HG03108 (cell line): Measurements from ENCODE around the gene ZNF362.

Experiments used
- ATAC-seq: cut with Tn5 transposase; IDR thresholded peaks from one replicate; pipeline ENCODE4 v1.9.1; 2021; ENCODE audit warnings: moderate library complexity; ENCODE audit not compliant: unreplicated experiment

Gene ZNF362

DNA sequence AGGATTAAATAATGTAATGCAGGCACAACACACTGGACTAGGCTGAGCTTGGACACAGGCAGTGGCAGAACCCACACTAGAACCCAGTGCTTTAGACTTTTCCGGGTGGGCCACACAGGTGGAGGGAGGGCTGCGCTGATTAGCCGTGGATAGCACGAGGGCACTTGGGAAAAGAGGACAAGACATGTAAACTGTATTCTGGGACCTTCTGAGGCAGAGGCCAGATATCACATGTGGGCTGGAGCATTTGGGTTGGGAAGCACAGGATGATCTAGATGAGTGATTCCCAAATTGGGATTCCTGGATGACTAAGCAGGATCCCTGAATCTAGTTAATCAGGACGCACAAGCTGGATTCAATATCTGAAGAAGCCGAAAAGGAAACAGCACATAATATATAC lies 84.9 kb downstream of the ZNF362 start:
- ATAC-seq, result no peak

GRCh38 chr1:33342041-33342723 lies 85.9 kb downstream of the ZNF362 start:
- ATAC-seq, result no peak

GRCh38 chr1:33343539-33343938 lies 87.2 kb downstream of the ZNF362 start:
- no peak for ATAC-seq

DNA sequence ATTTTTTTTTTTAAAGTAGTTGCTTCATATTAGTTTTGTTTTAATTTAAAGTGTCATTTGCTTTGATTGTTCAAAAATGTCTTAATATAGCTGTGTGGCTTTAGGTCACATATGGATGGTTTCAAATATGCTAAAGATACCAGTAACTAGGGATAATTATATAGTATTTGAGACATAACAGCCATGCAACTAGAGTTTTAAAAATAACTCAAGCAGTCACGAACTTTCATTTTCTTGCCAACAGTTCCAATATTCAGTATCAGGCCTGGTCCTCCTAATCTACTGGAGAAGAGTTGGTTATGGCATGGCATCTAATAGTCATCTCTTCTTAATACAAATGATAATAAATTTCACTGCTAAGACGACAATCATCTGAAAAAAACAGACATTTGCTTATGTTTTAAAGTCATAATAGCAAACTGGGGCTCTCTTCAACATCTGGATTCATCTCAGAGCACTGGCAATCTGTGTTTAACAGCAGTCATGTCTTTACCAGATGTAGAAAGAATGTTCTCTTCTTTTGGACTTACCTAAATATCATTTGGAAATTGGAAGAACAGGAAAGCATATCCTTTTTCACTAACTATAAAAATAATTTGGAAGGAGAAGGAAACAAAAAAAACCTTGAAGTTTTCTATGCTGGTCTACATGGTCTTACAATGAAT lies 88.7 kb downstream of the ZNF362 start:
- no peak for ATAC-seq

- no peak for ATAC-seq
Measured at GRCh38 chr1:33346533-33346926, 90.2 kb downstream of the ZNF362 start.

DNA sequence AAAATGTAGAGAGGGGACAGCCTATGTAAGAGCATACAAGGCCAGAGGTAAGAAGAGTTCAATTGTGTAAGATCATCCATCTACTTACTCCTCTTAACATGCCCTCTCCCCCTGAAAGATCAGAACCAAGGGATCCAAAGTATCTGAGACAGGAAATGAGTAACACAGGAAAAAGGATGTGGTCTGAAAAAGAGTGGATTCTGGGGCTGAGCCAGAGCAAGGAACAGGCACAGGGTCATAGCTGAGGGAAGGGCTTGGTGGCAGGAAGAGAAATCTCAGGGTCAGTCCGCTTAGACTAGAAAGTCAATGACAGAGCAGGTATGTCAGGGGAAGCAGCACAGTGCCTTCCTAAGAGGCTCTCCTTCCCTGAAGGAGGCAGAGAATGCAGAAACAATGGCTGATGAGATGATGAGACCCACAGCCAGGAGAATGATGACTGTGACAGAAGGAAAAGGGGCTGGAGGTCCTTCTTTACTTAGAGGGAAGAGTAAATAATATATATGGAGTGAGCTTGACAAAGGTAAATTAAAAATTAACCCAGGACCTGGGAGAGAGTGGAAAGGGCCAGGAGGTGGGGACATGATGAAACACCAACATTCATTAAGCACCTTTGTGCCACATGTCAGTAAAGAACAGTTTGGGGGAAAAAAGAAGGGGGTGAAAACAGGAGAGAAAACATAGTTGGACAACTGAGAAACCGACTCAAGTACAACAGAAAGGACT lies 90.8 kb downstream of the ZNF362 start:
- ATAC-seq, result no peak

DNA sequence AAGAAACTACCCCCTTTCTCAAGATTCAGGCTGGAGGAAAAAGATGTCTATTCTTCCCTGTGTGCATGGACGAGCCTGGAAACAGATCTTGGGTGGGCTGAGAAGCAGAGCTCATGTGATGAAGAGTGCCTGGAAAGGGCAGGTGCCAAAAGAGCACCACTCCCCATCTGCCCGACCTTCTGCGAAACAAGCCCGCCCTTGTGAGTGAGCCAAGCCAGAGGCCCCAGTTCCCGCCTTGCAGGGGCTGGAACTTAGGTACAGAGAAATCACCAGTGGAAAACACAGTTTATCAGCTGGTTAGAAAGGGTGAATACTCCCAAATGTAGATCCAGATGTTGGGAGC lies 91.3 kb downstream of the ZNF362 start:
- no peak for ATAC-seq

- ATAC-seq, result no peak
Measured at GRCh38 chr1:33348194-33348593, 91.9 kb downstream of the ZNF362 start.

- no peak for ATAC-seq
Measured at GRCh38 chr1:33348676-33349080, 92.4 kb downstream of the ZNF362 start.

GRCh38 chr1:33349081-33349759 lies 92.9 kb downstream of the ZNF362 start:
- ATAC-seq, result peak; percentile 33

- ATAC-seq, result peak; percentile 69
Measured at GRCh38 chr1:33349778-33350610, 93.7 kb downstream of the ZNF362 start.
